Neural progenitor cell (in vitro differentiated cells): ENCODE measurements around the gene UBE2J1. TPM values are rescaled to one million over a fixed set of nuclear protein-coding genes. Genes with fewer than 3 reads are reported as not detected.

ENCODE experiments used
- DNase-seq: peaks from one replicate; pipeline ENCODE4 v3.0.0-alpha.2; 2016; ENCODE audit warnings: low spot score
- H2AFZ ChIP-seq: fragments of 200-600 bp; sonication (generic); replicated peaks from 2 replicates; pipeline ENCODE4 v1.6.1; 2016; ENCODE audit warnings: antibody characterized with exemption
- H3F3A ChIP-seq: fragments of 200-600 bp; sonication (generic); 2 replicates; pipeline ENCODE4 v1.6.1; 2016; ENCODE audit warnings: antibody characterized with exemption, low read depth
- H3K27ac ChIP-seq: fragments of 200-600 bp; sonication (generic); 2 replicates; pipeline ENCODE4 v1.5.1; 2016; ENCODE audit warnings: mild to moderate bottlenecking
- H3K27me3 ChIP-seq: fragments of 200-600 bp; sonication (generic); 2 replicates; pipeline ENCODE4 v1.6.1; 2016; ENCODE audit warnings: mild to moderate bottlenecking, moderate library complexity
- H3K36me3 ChIP-seq: fragments of 200-600 bp; sonication (generic); 2 replicates; pipeline ENCODE4 v1.5.1; 2016
- H3K4me1 ChIP-seq: fragments of 200-600 bp; sonication (generic); 2 replicates; pipeline ENCODE4 v1.6.1; 2016; ENCODE audit warnings: mixed run types
- H3K4me2 ChIP-seq: fragments of 200-600 bp; sonication (generic); 2 replicates; pipeline ENCODE4 v1.6.1; 2016
- H3K4me3 ChIP-seq: fragments of 200-600 bp; sonication (generic); 2 replicates; pipeline ENCODE4 v1.5.1; 2016
- H3K79me2 ChIP-seq: fragments of 200-600 bp; sonication (generic); 2 replicates; pipeline ENCODE4 v1.6.1; 2016; ENCODE audit warnings: low read depth
- H3K9ac ChIP-seq: fragments of 200-600 bp; sonication (generic); 2 replicates; pipeline ENCODE4 v1.6.1; 2016
- H3K9me3 ChIP-seq: fragments of 200-600 bp; sonication (generic); 2 replicates; pipeline ENCODE4 v1.5.1; 2016; ENCODE audit warnings: low read depth
- H4K20me1 ChIP-seq: fragments of 200-600 bp; sonication (generic); 2 replicates; pipeline ENCODE4 v1.6.1; 2016; ENCODE audit warnings: low read depth
- H3K27ac Mint-ChIP-seq: 3 replicates; pipeline ENCODE4 v1.8.0; 2021; ENCODE audit warnings: mixed read lengths
- H3K27me3 Mint-ChIP-seq: 2 replicates; pipeline ENCODE4 v1.8.0; 2022; ENCODE audit warnings: low read depth, mild to moderate bottlenecking, inconsistent platforms, moderate library complexity, mixed read lengths; ENCODE audit not compliant: insufficient read depth
- H3K36me3 Mint-ChIP-seq: 3 replicates; pipeline ENCODE4 v1.8.0; 2021; ENCODE audit warnings: mixed read lengths
- H3K4me1 Mint-ChIP-seq: 3 replicates; pipeline ENCODE4 v1.8.0; 2021; ENCODE audit warnings: mixed read lengths
- H3K4me3 Mint-ChIP-seq: 3 replicates; pipeline ENCODE4 v1.8.0; 2021; ENCODE audit warnings: mild to moderate bottlenecking, moderate library complexity, mixed read lengths
- H3K9me3 Mint-ChIP-seq: 3 replicates; pipeline ENCODE4 v1.8.0; 2020; ENCODE audit warnings: mixed read lengths
- CTCF ChIP-seq: fragments of 200-600 bp; sonication (generic); IDR thresholded peaks from 2 replicates; pipeline ENCODE4 v1.5.1; 2017; ENCODE audit warnings: antibody characterized with exemption, mild to moderate bottlenecking
- EZH2 ChIP-seq: fragments of 200-600 bp; sonication (generic); IDR thresholded peaks from 2 replicates; pipeline ENCODE4 v1.6.1; 2017; ENCODE audit warnings: antibody characterized with exemption, mild to moderate bottlenecking, moderate library complexity
- EZH2phosphoT487 ChIP-seq: fragments of 200-600 bp; sonication (generic); IDR thresholded peaks from 2 replicates; pipeline ENCODE4 v1.6.1; 2017; ENCODE audit warnings: antibody characterized with exemption
- total RNA-seq: library from RNA; depleted of rRNA; stranded (reverse); fragments of >200 nt; gene quantifications from 2 replicates; pipeline ENCODE4 v1.2.3, GENCODE V29; 2015; ENCODE audit warnings: low replicate concordance

UBE2J1 gene
- total RNA-seq, 1 donor from 2014 or later: 43.0 TPM

- Histone ChIP-seq H3K4me3 (no peak overlapping the region), H3K4me1 (peaks cover 8% of the 10 kb centered on the region), H3K9me3 (no peaks in the 10 kb centered on the region), H4K20me1 (no peaks in the 10 kb centered on the region), H3F3A (no peaks in the 10 kb centered on the region), H3K79me2 (no peaks in the 10 kb centered on the region), H3K4me2 (no peak overlapping the region), H3K36me3 (no peaks in the 10 kb centered on the region), H3K27ac (no peak overlapping the region), H3K27me3 (no peaks in the 10 kb centered on the region), H3K9ac (no peak overlapping the region), H2AFZ (no peak overlapping the region)
- H3K4me3 Mint-ChIP-seq: no peak overlapping the region
- TF ChIP-seq EZH2 (no peak), CTCF (peak; percentile 67), EZH2phosphoT487 (no peak)
- H3K9me3 Mint-ChIP-seq: peaks cover 2% of the 10 kb centered on the region
- DNase-seq: peak; percentile 73
- peaks cover 10% of the 10 kb centered on the region for H3K4me1 Mint-ChIP-seq
- no peaks in the 10 kb centered on the region for H3K36me3 Mint-ChIP-seq
- no peak overlapping the region for H3K27ac Mint-ChIP-seq
- H3K27me3 Mint-ChIP-seq: peaks cover 7% of the 10 kb centered on the region
Measured at GRCh38 chr6:89281779-89282246, 70.7 kb downstream of the UBE2J1 start.

- H3K36me3 ChIP-seq: no peaks in the 10 kb centered on the region
- H3K9me3 ChIP-seq: no peaks in the 10 kb centered on the region
- no peaks in the 10 kb centered on the region for H3K4me1 Mint-ChIP-seq
- H3K36me3 Mint-ChIP-seq: no peaks in the 10 kb centered on the region
- no peak for TF ChIP-seq EZH2
- no peak for TF ChIP-seq CTCF
- TF ChIP-seq EZH2phosphoT487: no peak
- no peak for DNase-seq
- H3K9ac ChIP-seq: no peak overlapping the region
- H3F3A ChIP-seq: no peaks in the 10 kb centered on the region
- H3K27ac ChIP-seq: no peak overlapping the region
- H3K4me1 ChIP-seq: no peaks in the 10 kb centered on the region
- H3K4me2 ChIP-seq: no peak overlapping the region
- no peak overlapping the region for H3K4me3 Mint-ChIP-seq
- H3K4me3 ChIP-seq: no peak overlapping the region
- H4K20me1 ChIP-seq: no peaks in the 10 kb centered on the region
- H3K79me2 ChIP-seq: no peaks in the 10 kb centered on the region
- H3K27me3 Mint-ChIP-seq: peaks cover 7% of the 10 kb centered on the region
- peaks cover 2% of the 10 kb centered on the region for H3K9me3 Mint-ChIP-seq
- no peak overlapping the region for H3K27ac Mint-ChIP-seq
- H2AFZ ChIP-seq: no peak overlapping the region
- no peaks in the 10 kb centered on the region for H3K27me3 ChIP-seq
Measured at GRCh38 chr6:89278956-89279355, 73.6 kb downstream of the UBE2J1 start.

Other genes starting within 250 kb of the UBE2J1 start
- 19.2 and 23.2 TPM in 2 replicates for gene SRSF12, start 234.7 kb downstream of the UBE2J1 start, total RNA-seq
- gene PM20D2, start 206.7 kb downstream of the UBE2J1 start, total RNA-seq: 19.4 and 27.6 TPM in 2 replicates
- gene GABRR1, start 135.4 kb downstream of the UBE2J1 start, total RNA-seq: not detected in 2 replicates
- gene GABRR2, start 37.4 kb downstream of the UBE2J1 start, total RNA-seq: 0.28 TPM in 1 of 2 replicates, not detected in the other
- gene RRAGD, start 59.6 kb upstream of the UBE2J1 start, total RNA-seq: 18.6 and 20.7 TPM in 2 replicates
- 36.3 and 45.0 TPM in 2 replicates for gene ANKRD6, start 80.4 kb upstream of the UBE2J1 start, total RNA-seq